A549 (cell line): ENCODE data around the gene RXFP1. TPM values are rescaled to one million over a fixed set of nuclear protein-coding genes. Genes with fewer than 3 reads are reported as not detected.

ENCODE experiments used
- ATAC-seq, 2 experiments: fragments of 200-7000 bp in 1 of 2; fragments of >200 bp in 1 of 2; cut with Nextera tagmentation in 1 of 2; cut with Tn5 transposase in 1 of 2; 3 replicates each; pipeline versions ENCODE4 v1.8.0 to v1.9.1; 2018 to 2020; ENCODE audit warnings: mild to moderate bottlenecking in 1 of 2, moderate library complexity in 1 of 2
- CTCF ChIA-PET: fragments of 300-600 bp; sonication (Branson Sonifier 250); formaldehyde crosslinking; extraction: SDS; loops from one replicate; lab custom pipeline; 2021; ENCODE audit warnings: antibody characterized with exemption, inconsistent platforms; lab: Yijun Ruan, JAX
- POLR2A ChIA-PET: fragments of 350-600 bp; formaldehyde crosslinking; extraction: SDS; loops from one replicate; lab custom pipeline; 2021; ENCODE audit warnings: antibody characterized with exemption, inconsistent platforms; lab: Yijun Ruan, JAX
- DNase-seq, 2 experiments: peaks; one replicate each; pipeline versions ENCODE4 v3.0.0 to v3.0.0-alpha.2; 2011 to 2016; ENCODE audit warnings: low read depth in 1 of 2, low spot score in 1 of 2
- FAIRE-seq: peaks from 2 replicates; lab custom pipeline; 2011; peaks lifted over from hg19 to GRCh38; lab: Jason Lieb, UNC
- H3K27ac ChIP-seq, 2 experiments: fragments of >200 bp; sonication (Bioruptor Twin); formaldehyde crosslinking; 3 replicates each; pipeline ENCODE4 v1.5.1; 2016 to 2017
- H3K4me1 ChIP-seq: fragments of >200 bp; sonication (Bioruptor Twin); formaldehyde crosslinking; 3 replicates; pipeline ENCODE4 v1.6.1; 2016
- H3K4me2 ChIP-seq: fragments of >200 bp; sonication (Bioruptor Twin); formaldehyde crosslinking; 3 replicates; pipeline ENCODE4 v1.6.1; 2016
- H3K4me3 ChIP-seq: fragments of >200 bp; sonication (Bioruptor Twin); formaldehyde crosslinking; 3 replicates; pipeline ENCODE4 v1.5.1; 2016
- H3K9me3 ChIP-seq: fragments of >200 bp; sonication (Bioruptor Twin); formaldehyde crosslinking; 3 replicates; pipeline ENCODE4 v1.6.1; 2016
- CBX2 ChIP-seq: fragments of 200-600 bp; sonication (generic); IDR thresholded peaks from 2 replicates; pipeline ENCODE4 v1.6.1; 2016; ENCODE audit warnings: low read depth, mild to moderate bottlenecking, borderline replicate concordance
- CEBPB ChIP-seq, 2 experiments: fragments of >200 bp in 1 of 2; sonication (Bioruptor Twin) in 1 of 2; formaldehyde crosslinking in 1 of 2; IDR thresholded peaks; 2 replicates each; pipeline ENCODE4 v1.6.1; 2012 to 2016
- CHD2 ChIP-seq: fragments of 150-350 bp; IDR thresholded peaks from 2 replicates; pipeline ENCODE4 v1.6.1; 2014; ENCODE audit warnings: low read length; ENCODE audit not compliant: partially characterized antibody
- EHMT2 ChIP-seq: fragments of 200-600 bp; sonication (generic); IDR thresholded peaks from 2 replicates; pipeline ENCODE4 v1.6.1; 2016; ENCODE audit warnings: antibody characterized with exemption, low read depth, mild to moderate bottlenecking, moderate library complexity
- ESRRA ChIP-seq: fragments of 150-350 bp; IDR thresholded peaks from 2 replicates; pipeline ENCODE4 v1.6.1; 2014; ENCODE audit warnings: mild to moderate bottlenecking, low read length, borderline replicate concordance
- FOSB ChIP-seq: fragments of 250-450 bp; sonication (Bioruptor Pico); IDR thresholded peaks from 2 replicates; pipeline ENCODE4 v1.5.0; 2020; ENCODE audit warnings: mild to moderate bottlenecking, moderate library complexity
- FOSL2 ChIP-seq, 2 experiments: fragments of 450-650 bp in 1 of 2; fragments of >200 bp in 1 of 2; sonication (Bioruptor Twin) in 1 of 2; formaldehyde crosslinking; IDR thresholded peaks; 2 replicates each; pipeline versions ENCODE4 v1.5.0 to v1.6.1; 2016 to 2020; ENCODE audit warnings: mild to moderate bottlenecking in 1 of 2, moderate library complexity in 1 of 2
- HDAC2 ChIP-seq: fragments of 200-600 bp; sonication (generic); IDR thresholded peaks from 2 replicates; pipeline ENCODE4 v1.6.1; 2016
- HOXB13 ChIP-seq: fragments of 250-450 bp; sonication (Bioruptor Pico); IDR thresholded peaks from 2 replicates; pipeline ENCODE4 v1.5.0; 2020; ENCODE audit warnings: low read depth, mild to moderate bottlenecking, moderate library complexity
- JUN ChIP-seq, 2 experiments: fragments of >200 bp; sonication (Bioruptor Twin); formaldehyde crosslinking; IDR thresholded peaks; 2 replicates in 1 of 2; 3 replicates in 1 of 2; pipeline ENCODE4 v1.6.1; 2016 to 2017
- KDM1A ChIP-seq: fragments of 200-600 bp; sonication (generic); IDR thresholded peaks from 2 replicates; pipeline ENCODE4 v1.6.1; 2016; ENCODE audit warnings: low read depth, mild to moderate bottlenecking
- MAFK ChIP-seq: fragments of 450-650 bp; IDR thresholded peaks from 2 replicates; pipeline ENCODE4 v1.6.1; 2014; ENCODE audit not compliant: partially characterized antibody
- NFE2L2 ChIP-seq: fragments of 150-350 bp; conservative IDR thresholded peaks from 2 replicates; pipeline ENCODE4 v1.6.1; 2014; ENCODE audit warnings: low read length
- NPAS2 ChIP-seq: fragments of 250-450 bp; sonication (Bioruptor Pico); IDR thresholded peaks from 2 replicates; pipeline ENCODE4 v1.8.0; 2022; ENCODE audit warnings: mild to moderate bottlenecking, moderate library complexity, borderline replicate concordance
- NR3C1 ChIP-seq: fragments of >200 bp; sonication (Bioruptor Twin); formaldehyde crosslinking; IDR thresholded peaks from 3 replicates; pipeline ENCODE4 v1.6.1; 2017
- PHF8 ChIP-seq: fragments of 200-600 bp; sonication (generic); IDR thresholded peaks from 2 replicates; pipeline ENCODE4 v1.6.1; 2016; ENCODE audit warnings: low read depth, mild to moderate bottlenecking, antibody characterized with exemption, moderate library complexity, borderline replicate concordance
- POLR2A ChIP-seq: IDR thresholded peaks from 2 replicates; pipeline ENCODE4 v1.6.1; 2012; ENCODE audit warnings: mild to moderate bottlenecking, low read length
- RAD21 ChIP-seq, 2 experiments: fragments of >200 bp in 1 of 2; sonication (Bioruptor Twin) in 1 of 2; formaldehyde crosslinking in 1 of 2; IDR thresholded peaks in 1 of 2; conservative IDR thresholded peaks in 1 of 2; 2 replicates in 1 of 2; 3 replicates in 1 of 2; pipeline ENCODE4 v1.6.1; 2012 to 2018; ENCODE audit warnings: inconsistent platforms in 1 of 2
- RARB ChIP-seq: fragments of 250-450 bp; sonication (Bioruptor Pico); IDR thresholded peaks from 2 replicates; pipeline ENCODE4 v1.8.0; 2021; ENCODE audit warnings: mild to moderate bottlenecking, moderate library complexity
- SMC3 ChIP-seq: fragments of >200 bp; sonication (Bioruptor Twin); formaldehyde crosslinking; IDR thresholded peaks from 3 replicates; pipeline ENCODE4 v1.6.1; 2018; ENCODE audit warnings: inconsistent platforms
- TFCP2L1 ChIP-seq: fragments of 250-450 bp; sonication (Bioruptor Pico); IDR thresholded peaks from 2 replicates; pipeline ENCODE4 v1.5.0; 2021; ENCODE audit warnings: mild to moderate bottlenecking
- TP53 ChIP-seq: fragments of 250-450 bp; sonication (Bioruptor Pico); IDR thresholded peaks from 2 replicates; pipeline ENCODE4 v1.5.0; 2021; ENCODE audit warnings: mild to moderate bottlenecking, moderate library complexity
- WGBS: methylation state at CpG from one replicate; pipeline ENCODE4 v1.1.6; 2017; ENCODE audit errors: missing lambda C conversion rate; 5-methylcytosine and 5-hydroxymethylcytosine counted together
- polyA plus RNA-seq, 4 experiments: library from polyadenylated mRNA; depleted of rRNA in 3 of 4; stranded (reverse); fragments of >200 nt; fragmentation: RNase III in 1 of 4; extraction: RNeasy Plus Mini Kit Qiagen cat#74134 plus additional on column Dnase treatment in 1 of 4; gene quantifications; 2 replicates in 3 of 4; 3 replicates in 1 of 4; pipeline ENCODE4 v1.2.3, GENCODE V29; 2011 to 2017
- TF ChIP-seq, protein P1 (sequence below): fragments of 150-350 bp; IDR thresholded peaks from 2 replicates; pipeline ENCODE4 v1.6.1; 2014; ENCODE audit warnings: low read depth, mild to moderate bottlenecking, low read length
- TF ChIP-seq, protein P2 (sequence below): fragments of 250-450 bp; sonication (Bioruptor Pico); IDR thresholded peaks from 2 replicates; pipeline ENCODE4 v1.5.0; 2021; ENCODE audit warnings: mild to moderate bottlenecking, moderate library complexity, borderline replicate concordance
- TF ChIP-seq, protein P3 (sequence below): fragments of 450-650 bp; IDR thresholded peaks from 2 replicates; pipeline ENCODE4 v1.6.1; 2014; ENCODE audit warnings: antibody characterized with exemption
- TF ChIP-seq, protein P4 (sequence below): IDR thresholded peaks from 2 replicates; pipeline ENCODE4 v1.6.1; 2012; ENCODE audit warnings: low read depth, borderline replicate concordance
- TF ChIP-seq, protein P5 (sequence below): fragments of 250-450 bp; sonication (Bioruptor Pico); IDR thresholded peaks from 2 replicates; pipeline ENCODE4 v1.5.0; 2020; ENCODE audit warnings: low read depth, mild to moderate bottlenecking, moderate library complexity

Gene RXFP1
- polyA plus RNA-seq, 2 of the 4 experiments (the other 2 are of a cell fraction), result not detected

DNA sequence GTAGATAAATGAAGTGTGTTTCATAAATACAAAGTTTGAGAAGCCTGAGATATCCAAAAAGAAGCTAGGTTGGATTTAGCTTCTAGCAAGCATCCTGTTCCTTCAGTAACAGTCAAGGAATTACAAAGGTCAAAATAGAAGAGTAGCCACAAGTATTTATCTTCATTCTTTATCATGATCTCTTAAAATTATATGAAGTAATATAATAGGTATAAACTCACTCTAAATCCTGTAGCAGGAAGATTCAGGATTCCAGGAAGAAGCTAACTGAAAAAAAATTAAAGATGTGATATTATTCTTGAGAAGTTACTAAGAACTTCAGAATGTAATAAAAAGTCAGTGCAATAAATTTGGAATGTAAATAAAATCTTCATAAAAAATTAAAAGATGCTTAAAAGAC lies 31.1 kb upstream of the RXFP1 start:
- POLR2A ChIA-PET, result no interaction called here
- FAIRE-seq, result no peak
- no peak for DNase-seq
- Histone ChIP-seq H3K4me1 (no peaks in the 10 kb centered on the region), H3K4me3 (no peak overlapping the region), H3K4me2 (no peak overlapping the region), H3K27ac (no peak overlapping the region), H3K9me3 (no peaks in the 10 kb centered on the region)
- ATAC-seq, result no peak
- TF ChIP-seq, protein P1, sequence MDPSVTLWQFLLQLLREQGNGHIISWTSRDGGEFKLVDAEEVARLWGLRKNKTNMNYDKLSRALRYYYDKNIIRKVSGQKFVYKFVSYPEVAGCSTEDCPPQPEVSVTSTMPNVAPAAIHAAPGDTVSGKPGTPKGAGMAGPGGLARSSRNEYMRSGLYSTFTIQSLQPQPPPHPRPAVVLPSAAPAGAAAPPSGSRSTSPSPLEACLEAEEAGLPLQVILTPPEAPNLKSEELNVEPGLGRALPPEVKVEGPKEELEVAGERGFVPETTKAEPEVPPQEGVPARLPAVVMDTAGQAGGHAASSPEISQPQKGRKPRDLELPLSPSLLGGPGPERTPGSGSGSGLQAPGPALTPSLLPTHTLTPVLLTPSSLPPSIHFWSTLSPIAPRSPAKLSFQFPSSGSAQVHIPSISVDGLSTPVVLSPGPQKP, result no peak
- no peak for TF ChIP-seq CHD2
- TF ChIP-seq, protein P2, sequence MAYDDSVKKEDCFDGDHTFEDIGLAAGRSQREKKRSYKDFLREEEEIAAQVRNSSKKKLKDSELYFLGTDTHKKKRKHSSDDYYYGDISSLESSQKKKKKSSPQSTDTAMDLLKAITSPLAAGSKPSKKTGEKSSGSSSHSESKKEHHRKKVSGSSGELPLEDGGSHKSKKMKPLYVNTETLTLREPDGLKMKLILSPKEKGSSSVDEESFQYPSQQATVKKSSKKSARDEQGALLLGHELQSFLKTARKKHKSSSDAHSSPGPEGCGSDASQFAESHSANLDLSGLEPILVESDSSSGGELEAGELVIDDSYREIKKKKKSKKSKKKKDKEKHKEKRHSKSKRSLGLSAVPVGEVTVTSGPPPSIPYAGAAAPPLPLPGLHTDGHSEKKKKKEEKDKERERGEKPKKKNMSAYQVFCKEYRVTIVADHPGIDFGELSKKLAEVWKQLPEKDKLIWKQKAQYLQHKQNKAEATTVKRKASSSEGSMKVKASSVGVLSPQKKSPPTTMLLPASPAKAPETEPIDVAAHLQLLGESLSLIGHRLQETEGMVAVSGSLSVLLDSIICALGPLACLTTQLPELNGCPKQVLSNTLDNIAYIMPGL (CRISPR knock-in tag), result no peak
- TF ChIP-seq, protein P3, sequence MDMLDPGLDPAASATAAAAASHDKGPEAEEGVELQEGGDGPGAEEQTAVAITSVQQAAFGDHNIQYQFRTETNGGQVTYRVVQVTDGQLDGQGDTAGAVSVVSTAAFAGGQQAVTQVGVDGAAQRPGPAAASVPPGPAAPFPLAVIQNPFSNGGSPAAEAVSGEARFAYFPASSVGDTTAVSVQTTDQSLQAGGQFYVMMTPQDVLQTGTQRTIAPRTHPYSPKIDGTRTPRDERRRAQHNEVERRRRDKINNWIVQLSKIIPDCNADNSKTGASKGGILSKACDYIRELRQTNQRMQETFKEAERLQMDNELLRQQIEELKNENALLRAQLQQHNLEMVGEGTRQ, result no peak
- TF ChIP-seq HDAC2, result no peak
- TF ChIP-seq RARB (CRISPR knock-in tag), result no peak
- no peak for TF ChIP-seq NFE2L2
- TF ChIP-seq TP53 (CRISPR knock-in tag), result no peak
- CTCF ChIA-PET, result no interaction called here

DNA sequence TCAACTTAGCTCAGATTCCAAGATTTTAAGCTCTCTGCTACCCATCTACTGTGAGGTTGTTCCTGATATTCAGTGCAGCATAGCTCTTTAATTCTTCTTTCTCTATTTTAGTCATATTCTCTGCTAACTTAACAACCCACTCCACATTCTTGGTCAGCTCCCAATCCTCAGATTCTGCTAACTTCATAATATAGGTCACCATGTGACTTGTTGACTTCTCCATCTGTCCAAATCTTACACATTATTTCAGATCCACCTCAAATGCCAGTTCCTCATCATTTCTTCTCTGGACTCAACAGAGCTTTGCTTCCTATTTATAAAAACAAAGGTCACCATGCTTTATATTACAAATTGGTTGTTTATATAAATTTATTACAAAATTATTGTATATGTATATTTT lies 29.3 kb upstream of the RXFP1 start:
- ChIA-PET POLR2A (no interaction called here), CTCF (no interaction called here)
- H3K9me3 ChIP-seq, result no peaks in the 10 kb centered on the region
- DNase-seq (no peak), ATAC-seq (no peak), FAIRE-seq (no peak)
- TF ChIP-seq POLR2A, result no peak
- no peak for TF ChIP-seq HOXB13 (CRISPR knock-in tag)
- no peak for TF ChIP-seq CBX2
- TF ChIP-seq NR3C1, result no peak
- no peak for TF ChIP-seq KDM1A
- TF ChIP-seq, protein P4, sequence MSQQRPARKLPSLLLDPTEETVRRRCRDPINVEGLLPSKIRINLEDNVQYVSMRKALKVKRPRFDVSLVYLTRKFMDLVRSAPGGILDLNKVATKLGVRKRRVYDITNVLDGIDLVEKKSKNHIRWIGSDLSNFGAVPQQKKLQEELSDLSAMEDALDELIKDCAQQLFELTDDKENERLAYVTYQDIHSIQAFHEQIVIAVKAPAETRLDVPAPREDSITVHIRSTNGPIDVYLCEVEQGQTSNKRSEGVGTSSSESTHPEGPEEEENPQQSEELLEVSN, result no peak
- TF ChIP-seq CEBPB (IDR thresholded peaks at IDR 0.05), result no peak
- no peak for TF ChIP-seq TFCP2L1
- no peak for TF ChIP-seq FOSL2 (IDR thresholded peaks at IDR 0.05)
- TF ChIP-seq FOSL2 (CRISPR knock-in tag; IDR thresholded peaks at IDR 0.05), result no peak
- TF ChIP-seq, protein P5, sequence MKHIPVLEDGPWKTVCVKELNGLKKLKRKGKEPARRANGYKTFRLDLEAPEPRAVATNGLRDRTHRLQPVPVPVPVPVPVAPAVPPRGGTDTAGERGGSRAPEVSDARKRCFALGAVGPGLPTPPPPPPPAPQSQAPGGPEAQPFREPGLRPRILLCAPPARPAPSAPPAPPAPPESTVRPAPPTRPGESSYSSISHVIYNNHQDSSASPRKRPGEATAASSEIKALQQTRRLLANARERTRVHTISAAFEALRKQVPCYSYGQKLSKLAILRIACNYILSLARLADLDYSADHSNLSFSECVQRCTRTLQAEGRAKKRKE (CRISPR knock-in tag), result no peak
- no peak overlapping the region for H3K27ac ChIP-seq
- no peak overlapping the region for H3K4me2 ChIP-seq
- H3K4me3 ChIP-seq, result no peak overlapping the region
- H3K4me1 ChIP-seq, result no peaks in the 10 kb centered on the region

DNA sequence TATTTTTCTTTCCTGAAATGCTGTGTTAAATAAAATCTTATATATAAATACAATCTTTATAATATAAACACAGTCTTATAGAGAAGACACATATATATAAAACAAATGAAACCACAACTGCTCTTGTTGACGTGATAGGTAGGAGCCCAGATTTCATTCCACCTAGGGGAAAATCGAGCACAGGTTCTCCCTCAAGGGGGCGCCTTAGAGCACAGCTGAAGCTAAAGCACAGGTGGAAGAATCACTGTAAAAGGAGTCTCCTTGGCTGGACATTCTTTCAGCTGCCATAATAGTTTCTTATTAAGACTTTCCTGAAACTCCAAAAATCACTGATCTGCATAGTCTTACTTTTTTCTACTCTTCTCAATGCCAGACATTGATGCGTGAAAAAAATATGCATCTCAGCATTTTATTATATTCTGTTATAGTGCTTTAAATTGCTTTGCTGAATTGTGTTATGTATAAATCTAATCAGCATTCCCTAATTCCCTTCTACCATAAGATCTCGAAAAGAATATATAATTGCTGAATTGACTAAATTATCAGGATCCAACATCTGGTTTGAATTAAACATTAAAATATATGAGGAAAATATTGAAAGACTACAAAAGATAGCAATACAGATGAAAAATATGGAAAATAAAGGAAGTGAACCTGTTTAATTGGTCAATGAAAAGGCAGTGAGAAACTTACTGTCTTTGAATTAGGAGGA lies 25.5 kb upstream of the RXFP1 start:
- no peak overlapping the region for H3K4me3 ChIP-seq
- DNase-seq (peak; percentile 1 to 15), ATAC-seq (no peak), FAIRE-seq (no peak)
- TF ChIP-seq JUN (IDR thresholded peaks at IDR 0.05) (no peak), CHD2 (no peak), SMC3 (no peak), PHF8 (no peak), RAD21 (conservative IDR thresholded peaks at IDR 0.05 in 1 of 2, IDR thresholded peaks at IDR 0.05 in 1 of 2) (peak in 1 of 2 experiments; percentile 15; a peak in 1 of 5 replicates), ESRRA (no peak), MAFK (peak; percentile 75), NPAS2 (no peak), FOSB (no peak), EHMT2 (no peak), TFCP2L1 (no peak)
- H3K4me2 ChIP-seq, result no peak overlapping the region
- no peaks in the 10 kb centered on the region for H3K4me1 ChIP-seq
- H3K27ac ChIP-seq, result no peak overlapping the region
- H3K9me3 ChIP-seq, result no peaks in the 10 kb centered on the region
- POLR2A ChIA-PET, result no interaction called here
- WGBS, result 47% methylated on average over 5 of the region's 5 CpGs
- CTCF ChIA-PET, result interaction anchor here (1.0 kb wide), 1 partner anchor 959 kb away, joined by 3 read pairs; no protein-coding TSS in a partner anchor
